ENCODE measurements around the gene SLC25A24. TPM values are rescaled to one million over a fixed set of nuclear protein-coding genes. Genes with fewer than 3 reads are reported as not detected.
"Not testable (repeated sequence)": the region's sequence is repeated elsewhere in the genome, so short reads cannot be mapped to it uniquely, and the experiment has no call there.

SLC25A24 gene
- total RNA-seq: 1 to 10 TPM; 1.1 to 3.9 (median 2.5) TPM
- long read RNA-seq: 0 reads

DNA sequence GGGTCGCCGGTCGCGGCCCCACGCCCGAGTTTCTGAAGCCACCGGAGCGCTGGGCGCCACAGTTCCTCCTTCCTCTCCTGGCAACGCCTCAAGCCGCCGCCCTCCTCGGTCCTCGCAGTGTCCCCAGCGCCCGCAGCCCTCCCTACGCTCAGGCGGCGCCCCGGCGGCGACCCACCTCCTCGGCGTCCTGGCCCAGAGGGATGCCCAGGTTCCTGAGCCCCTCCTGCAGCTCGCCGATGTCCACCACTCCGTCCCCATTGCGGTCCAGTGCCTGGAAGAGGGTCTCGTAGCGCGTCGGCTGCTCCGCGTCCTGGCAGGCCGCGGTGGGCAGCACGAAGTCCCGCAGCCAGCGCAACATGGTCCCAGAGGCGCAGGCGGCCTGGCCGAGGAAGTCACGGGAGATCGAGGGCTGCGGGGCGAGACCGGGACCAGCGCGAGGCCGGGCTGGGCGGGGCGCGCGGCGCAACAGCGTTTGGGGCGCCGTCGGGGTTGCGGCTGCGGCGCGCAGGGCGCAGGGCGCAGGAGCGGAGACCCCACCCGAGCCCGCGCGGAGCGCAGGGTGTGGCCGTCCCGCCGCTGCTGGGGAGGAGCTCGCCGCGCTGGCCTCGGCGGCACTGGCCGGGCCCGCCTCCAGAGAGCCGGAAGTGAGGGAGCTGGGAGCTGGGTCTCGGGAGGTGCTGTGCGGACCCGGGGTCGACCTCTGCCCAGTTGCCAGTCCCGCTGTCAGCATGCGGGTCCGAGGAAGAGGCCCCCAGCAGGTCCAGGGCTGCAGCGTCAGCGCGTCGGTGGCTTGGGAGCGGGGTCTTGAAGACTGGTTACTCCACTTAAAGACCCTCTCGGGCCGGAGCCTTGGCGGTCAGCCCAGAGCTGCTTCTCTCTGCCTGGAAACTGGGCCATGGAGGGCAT is at the start of gene SLC25A24:
TSS of gene SLC25A24 (minus strand) at position 563 of the 906 bp plus-strand sequence. CDS start at position 358, 205 bp downstream.
- whole genome bisulfite sequencing (ENCODE audit: insufficient coverage, low coverage, low lambda C conversion rate, missing lambda C conversion rate): 2% methylated on average over 9 of the region's 97 CpGs
- Histone ChIP-seq H3K27me3 (no peaks in the 10 kb centered on the region), H3K27ac (peak within 1 kb of the TSS; percentile 29 to 86 (median 61)), H3K4me1 (peaks cover 0 to 7% (median 0%) of the 10 kb centered on the region in 4 donors), H3K4me3 (peak within 1 kb of the TSS; percentile 58 to 65 (median 58)), H3K9me3 (no peaks in the 10 kb centered on the region), H3K36me3 (no peaks in the 10 kb centered on the region)
- DNase-seq (peak; percentile 76 to 81 (median 81)), ATAC-seq (peak; percentile 93 to 96 (median 96))
- intact Hi-C loops (cut with DNase I): no loop called here
- peak; percentile 41 for TF ChIP-seq POLR2A (IDR thresholded peaks at IDR 0.05)
- TF ChIP-seq, protein P1, sequence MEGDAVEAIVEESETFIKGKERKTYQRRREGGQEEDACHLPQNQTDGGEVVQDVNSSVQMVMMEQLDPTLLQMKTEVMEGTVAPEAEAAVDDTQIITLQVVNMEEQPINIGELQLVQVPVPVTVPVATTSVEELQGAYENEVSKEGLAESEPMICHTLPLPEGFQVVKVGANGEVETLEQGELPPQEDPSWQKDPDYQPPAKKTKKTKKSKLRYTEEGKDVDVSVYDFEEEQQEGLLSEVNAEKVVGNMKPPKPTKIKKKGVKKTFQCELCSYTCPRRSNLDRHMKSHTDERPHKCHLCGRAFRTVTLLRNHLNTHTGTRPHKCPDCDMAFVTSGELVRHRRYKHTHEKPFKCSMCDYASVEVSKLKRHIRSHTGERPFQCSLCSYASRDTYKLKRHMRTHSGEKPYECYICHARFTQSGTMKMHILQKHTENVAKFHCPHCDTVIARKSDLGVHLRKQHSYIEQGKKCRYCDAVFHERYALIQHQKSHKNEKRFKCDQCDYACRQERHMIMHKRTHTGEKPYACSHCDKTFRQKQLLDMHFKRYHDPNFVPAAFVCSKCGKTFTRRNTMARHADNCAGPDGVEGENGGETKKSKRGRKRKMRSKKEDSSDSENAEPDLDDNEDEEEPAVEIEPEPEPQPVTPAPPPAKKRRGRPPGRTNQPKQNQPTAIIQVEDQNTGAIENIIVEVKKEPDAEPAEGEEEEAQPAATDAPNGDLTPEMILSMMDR (IDR thresholded peaks at IDR 0.05): no peak

- H3K27ac ChIP-seq; DNase-seq; H3K4me1 ChIP-seq; intact Hi-C loops (cut with DNase I); H3K36me3 ChIP-seq; H3K27me3 ChIP-seq; ATAC-seq; H3K4me3 ChIP-seq; H3K9me3 ChIP-seq: not testable (repeated sequence)
- no CpG with 5 or more reads among the region's 3 CpGs for WGBS (ENCODE audit: insufficient coverage, low coverage, low lambda C conversion rate, missing lambda C conversion rate)
Measured at GRCh38 chr1:108243976-108244375, 43.8 kb upstream of the SLC25A24 start, which contains the start of gene NBPF4. NBPF4 (minus strand) TSS chr1:108244076; CDS start chr1:108243761, 315 bp downstream.

GRCh38 chr1:108239426-108239825 is 39.3 kb upstream of the SLC25A24 start:
- intact Hi-C loops (cut with DNase I); DNase-seq; H3K9me3 ChIP-seq; H3K36me3 ChIP-seq; H3K27me3 ChIP-seq; H3K4me3 ChIP-seq; H3K4me1 ChIP-seq; H3K27ac ChIP-seq: not testable (repeated sequence)
- peak in 3 of 4 donors; percentile 17 to 35 (median 25) for ATAC-seq
- no CpG with 5 or more reads among the region's 2 CpGs for WGBS (ENCODE audit: insufficient coverage, low coverage, low lambda C conversion rate, missing lambda C conversion rate)

GRCh38 chr1:108235308-108235707 is 35.2 kb upstream of the SLC25A24 start:
- WGBS (ENCODE audit: insufficient coverage, low coverage, low lambda C conversion rate, missing lambda C conversion rate): no CpG with 5 or more reads among the region's 2 CpGs
- H3K36me3 ChIP-seq; ATAC-seq; DNase-seq; intact Hi-C loops (cut with DNase I); H3K4me1 ChIP-seq; H3K27ac ChIP-seq; H3K27me3 ChIP-seq; H3K9me3 ChIP-seq; H3K4me3 ChIP-seq: not testable (repeated sequence)

DNA sequence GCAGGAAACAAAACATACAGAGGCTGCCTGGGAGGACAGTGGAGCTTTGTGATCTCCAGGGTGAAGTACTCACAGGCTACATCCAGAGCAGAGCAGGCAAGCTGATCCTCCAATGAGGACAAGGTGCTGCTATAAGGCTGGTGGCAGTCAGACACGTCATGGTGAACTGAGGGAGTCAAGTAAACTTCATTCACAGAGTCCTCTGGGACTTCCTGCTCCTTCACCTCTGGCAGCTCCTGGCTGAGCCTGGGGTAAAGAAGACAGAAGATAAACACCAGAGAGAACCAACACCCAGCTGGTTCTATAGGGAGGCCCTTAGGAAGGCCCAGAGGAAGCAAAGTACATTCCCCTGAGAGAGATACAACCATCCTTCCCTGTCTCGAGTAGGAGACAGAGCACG is 32.0 kb upstream of the SLC25A24 start:
- H3K27ac ChIP-seq; ATAC-seq; intact Hi-C loops (cut with DNase I); H3K4me1 ChIP-seq; H3K27me3 ChIP-seq; H3K36me3 ChIP-seq; H3K4me3 ChIP-seq; DNase-seq; H3K9me3 ChIP-seq: not testable (repeated sequence)
- WGBS (ENCODE audit: insufficient coverage, low coverage, low lambda C conversion rate, missing lambda C conversion rate): no CpG with 5 or more reads among the region's 3 CpGs

GRCh38 chr1:108229976-108230375 is 29.8 kb upstream of the SLC25A24 start:
- H3K27ac ChIP-seq; H3K4me1 ChIP-seq; H3K36me3 ChIP-seq; H3K9me3 ChIP-seq; H3K4me3 ChIP-seq; ATAC-seq; intact Hi-C loops (cut with DNase I); DNase-seq; H3K27me3 ChIP-seq: not testable (repeated sequence)
- no CpG with 5 or more reads among the region's 3 CpGs for WGBS (ENCODE audit: insufficient coverage, low coverage, low lambda C conversion rate, missing lambda C conversion rate)

- WGBS (ENCODE audit: insufficient coverage, low coverage, low lambda C conversion rate, missing lambda C conversion rate): no CpG with 5 or more reads among the region's 7 CpGs
- H3K9me3 ChIP-seq: not testable (repeated sequence)
Measured at GRCh38 chr1:108227772-108228171, 27.6 kb upstream of the SLC25A24 start.

DNA sequence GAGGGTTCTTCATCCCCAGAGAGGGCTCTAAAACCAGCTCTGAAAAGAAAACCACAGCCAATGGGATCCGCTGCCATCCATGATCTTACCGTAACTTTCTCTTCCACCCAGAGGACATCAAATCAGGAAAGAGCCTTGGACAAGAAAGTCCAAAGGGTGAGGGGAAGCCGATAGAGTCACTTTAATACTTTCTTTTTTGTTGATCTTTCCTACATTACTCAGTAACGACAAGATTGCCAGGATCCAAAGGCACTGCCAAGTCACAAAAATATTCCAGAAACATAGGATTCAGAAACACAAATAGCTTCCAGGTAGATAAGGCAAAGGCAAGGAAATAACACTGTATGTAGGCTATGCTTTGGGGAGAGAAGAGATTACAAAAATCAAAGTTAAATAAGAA is 26.7 kb upstream of the SLC25A24 start:
- ATAC-seq; H3K36me3 ChIP-seq; H3K4me3 ChIP-seq; DNase-seq; intact Hi-C loops (cut with DNase I); H3K9me3 ChIP-seq; H3K27ac ChIP-seq; H3K27me3 ChIP-seq; H3K4me1 ChIP-seq: not testable (repeated sequence)
- 11% methylated on average over 1 of the region's 4 CpGs for WGBS (ENCODE audit: insufficient coverage, low coverage, low lambda C conversion rate, missing lambda C conversion rate)

More at GRCh38 chr1:108227772-108228171, 27.6 kb upstream of the SLC25A24 start:
- intact Hi-C loops (cut with DNase I); H3K4me3 ChIP-seq; H3K27ac ChIP-seq; H3K36me3 ChIP-seq; ATAC-seq; DNase-seq; H3K4me1 ChIP-seq; H3K27me3 ChIP-seq: not testable (repeated sequence)

DNA sequence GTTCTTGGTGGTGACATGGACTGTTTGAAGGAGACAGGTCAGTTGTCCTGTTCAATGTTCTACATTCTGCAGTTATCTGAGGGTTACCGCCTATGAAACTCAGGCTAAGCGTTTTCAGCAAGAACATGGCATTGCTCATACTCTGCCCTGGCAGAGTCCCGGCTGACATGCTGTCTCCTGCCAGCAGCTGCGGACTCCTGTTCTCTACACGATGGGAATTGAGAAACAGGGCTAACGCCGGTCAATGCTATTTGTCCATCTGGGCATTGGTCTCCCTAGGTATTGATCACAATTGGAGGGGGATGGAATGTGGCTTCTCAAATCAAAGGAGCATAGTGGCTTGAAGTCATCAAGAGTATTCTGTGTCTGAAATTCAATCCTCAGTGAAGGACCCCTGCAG is 23.1 kb upstream of the SLC25A24 start:
- intact Hi-C loops (cut with DNase I); H3K27me3 ChIP-seq; H3K4me3 ChIP-seq; H3K36me3 ChIP-seq; H3K9me3 ChIP-seq; H3K27ac ChIP-seq; H3K4me1 ChIP-seq: not testable (repeated sequence)
- ATAC-seq (peak; percentile 82 to 94 (median 90)), DNase-seq (peak in 1 of 3 donors; percentile 55)
- 36% methylated on average over 6 of the region's 7 CpGs for WGBS (ENCODE audit: insufficient coverage, low coverage, low lambda C conversion rate, missing lambda C conversion rate)

GRCh38 chr1:108217515-108218174 is 17.5 kb upstream of the SLC25A24 start:
- DNase-seq; H3K27me3 ChIP-seq; intact Hi-C loops (cut with DNase I); H3K27ac ChIP-seq; H3K4me3 ChIP-seq; ATAC-seq; H3K9me3 ChIP-seq; H3K36me3 ChIP-seq; H3K4me1 ChIP-seq: not testable (repeated sequence)
- 67% methylated on average over 13 of the region's 14 CpGs for WGBS (ENCODE audit: insufficient coverage, low coverage, low lambda C conversion rate, missing lambda C conversion rate)

Data from right lobe of liver (tissue), 6 donors.